GM19463 (cell line): ENCODE results near the gene GRID2.
"Not testable (repeated sequence)": the region's sequence is repeated elsewhere in the genome, so short reads cannot be mapped to it uniquely, and the experiment has no call there.

Experiments
- ATAC-seq: cut with Tn5 transposase; IDR thresholded peaks from one replicate; pipeline ENCODE4 v1.9.1; 2021; ENCODE audit warnings: mild to moderate bottlenecking, moderate library complexity; ENCODE audit not compliant: unreplicated experiment

GRID2 gene

GRCh38 chr4:93645120-93645519, 1341.4 kb downstream of the GRID2 start:
- peak; percentile 49 for ATAC-seq

- ATAC-seq, result peak; percentile 75
These were observed 1342.6 kb downstream of the GRID2 start for GRCh38 chr4:93646233-93646930.

- no peak for ATAC-seq
These were observed 1344.5 kb downstream of the GRID2 start for GRCh38 chr4:93648258-93648657.

GRCh38 chr4:93649828-93650227, 1346.1 kb downstream of the GRID2 start:
- no peak for ATAC-seq

- ATAC-seq, result no peak
These were observed 1350.4 kb downstream of the GRID2 start for GRCh38 chr4:93654211-93654610.

- ATAC-seq, result peak; percentile 59
These were observed 1353.8 kb downstream of the GRID2 start for GRCh38 chr4:93657527-93657926.

GRCh38 chr4:93658443-93658842, 1354.7 kb downstream of the GRID2 start:
- ATAC-seq, result peak; percentile 36

- no peak for ATAC-seq
These were observed 1355.9 kb downstream of the GRID2 start for GRCh38 chr4:93659629-93660028.

- ATAC-seq, result no peak
These were observed 1356.3 kb downstream of the GRID2 start for GRCh38 chr4:93660036-93660435.

GRCh38 chr4:93670434-93670833, 1366.7 kb downstream of the GRID2 start:
- ATAC-seq, result no peak

GRCh38 chr4:93671093-93671492, 1367.3 kb downstream of the GRID2 start:
- peak; percentile 52 for ATAC-seq

GRCh38 chr4:93676937-93677336, 1373.2 kb downstream of the GRID2 start:
- ATAC-seq, result not testable (repeated sequence)

GRCh38 chr4:93684571-93684970, 1380.8 kb downstream of the GRID2 start:
- no peak for ATAC-seq

- no peak for ATAC-seq
These were observed 1383.5 kb downstream of the GRID2 start for GRCh38 chr4:93687304-93687703.

- no peak for ATAC-seq
These were observed 1385.2 kb downstream of the GRID2 start for GRCh38 chr4:93688978-93689377.

- ATAC-seq, result no peak
These were observed 1389.4 kb downstream of the GRID2 start for GRCh38 chr4:93693141-93693540.

- ATAC-seq, result no peak
These were observed 1394.9 kb downstream of the GRID2 start for GRCh38 chr4:93698686-93699085.

GRCh38 chr4:93700571-93700970, 1396.8 kb downstream of the GRID2 start:
- no peak for ATAC-seq

GRCh38 chr4:93710101-93710846, 1406.5 kb downstream of the GRID2 start:
- peak; percentile 83 for ATAC-seq

- ATAC-seq, result no peak
These were observed 1407.2 kb downstream of the GRID2 start for GRCh38 chr4:93710847-93711430.

GRCh38 chr4:93718233-93718632, 1414.5 kb downstream of the GRID2 start:
- no peak for ATAC-seq

- ATAC-seq, result no peak
These were observed 1415.8 kb downstream of the GRID2 start for GRCh38 chr4:93719552-93719951.
